Right lobe of liver (tissue), 4 donors: ENCODE results near the gene BMP7.

Experiments
- CTCF ChIP-seq, 4 donors: fragments of 200-600 bp in 3 of 4; fragments of 450-650 bp in 1 of 4; IDR thresholded peaks; one replicate each; pipeline versions ENCODE4 v1.5.1 to v1.8.0; 2016 to 2022; ENCODE audit warnings: antibody characterized with exemption in 4 of 4, mild to moderate bottlenecking in 2 of 4
- POLR2A ChIP-seq: fragments of 450-650 bp; IDR thresholded peaks from one replicate; pipeline ENCODE4 v1.6.1; 2017; ENCODE audit warnings: antibody characterized with exemption, mild to moderate bottlenecking
- donor health status: DM: no; HTN: no; CAD: no.
- donor health status: DM: no; HTN: no; CAD: no.
- donor health status: DM: no; HTN: yes; CAD: no.

- TF ChIP-seq CTCF (IDR thresholded peaks at IDR 0.05) (no peak), POLR2A (no peak)
Observed at GRCh38 chr20:57282670-57283361, 16.4 kb upstream of the BMP7 start.
